NCI-H2196 treated with DMSO at 0.1 percent for 48 hours (cell line): ENCODE data around the gene TMEM205.
"Not testable (repeated sequence)": the region's sequence is repeated elsewhere in the genome, so short reads cannot be mapped to it uniquely, and the experiment has no call there.

Experiments
- DNase-seq: peaks from one replicate; lab custom pipeline; 2025; ENCODE audit not compliant: unreplicated experiment; lab: John Stamatoyannopoulos, UW

Gene TMEM205

DNA sequence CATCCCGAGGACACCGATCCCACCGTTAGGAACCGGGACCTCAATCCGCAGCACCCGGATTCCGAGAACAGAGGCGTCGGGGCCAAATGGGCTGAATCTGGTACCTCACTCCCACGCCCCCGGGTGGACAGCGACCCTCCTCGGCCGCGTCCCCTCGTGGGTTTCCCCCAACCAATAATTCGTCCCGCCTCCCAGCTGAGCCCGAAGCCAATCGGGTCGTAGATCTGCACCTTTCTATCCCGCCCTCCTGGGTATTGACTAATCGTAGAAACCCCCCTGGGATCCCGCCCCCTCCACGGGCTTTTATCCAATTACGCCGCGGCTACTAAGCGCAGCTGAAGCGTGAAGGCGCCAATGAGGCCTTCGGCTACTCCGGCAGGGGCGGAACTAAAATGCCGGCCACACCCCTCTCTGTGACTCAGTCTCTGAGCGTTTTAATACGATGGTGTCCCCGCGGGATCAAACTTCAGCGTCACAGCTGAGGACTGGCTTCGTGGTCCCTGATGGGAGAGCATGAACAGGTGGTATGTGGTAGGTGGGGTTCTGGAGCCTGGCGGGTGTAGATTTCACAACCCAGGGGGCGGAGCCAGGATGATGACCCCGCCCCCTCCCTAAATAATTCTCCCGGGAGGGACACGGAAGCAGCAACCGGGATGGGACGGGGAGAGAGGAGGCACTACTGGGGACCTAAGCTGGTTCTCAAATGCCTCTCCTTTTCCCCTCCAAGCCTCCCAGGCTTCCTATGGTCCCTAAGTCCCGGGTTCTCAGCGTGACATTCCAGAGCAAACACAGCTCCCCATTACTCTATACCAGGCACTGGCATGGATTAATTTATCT is at the start of gene TMEM205, which contains the start of gene CCDC159:
TSS of gene TMEM205 (minus strand) at position 165 of the 837 bp plus-strand sequence. CDS start 649 bp downstream, outside the sequence.
TSS of gene CCDC159 (plus strand) at position 416 of the 837 bp plus-strand sequence. CDS start at position 504, 88 bp downstream.
- peak; percentile 97 for DNase-seq

DNA sequence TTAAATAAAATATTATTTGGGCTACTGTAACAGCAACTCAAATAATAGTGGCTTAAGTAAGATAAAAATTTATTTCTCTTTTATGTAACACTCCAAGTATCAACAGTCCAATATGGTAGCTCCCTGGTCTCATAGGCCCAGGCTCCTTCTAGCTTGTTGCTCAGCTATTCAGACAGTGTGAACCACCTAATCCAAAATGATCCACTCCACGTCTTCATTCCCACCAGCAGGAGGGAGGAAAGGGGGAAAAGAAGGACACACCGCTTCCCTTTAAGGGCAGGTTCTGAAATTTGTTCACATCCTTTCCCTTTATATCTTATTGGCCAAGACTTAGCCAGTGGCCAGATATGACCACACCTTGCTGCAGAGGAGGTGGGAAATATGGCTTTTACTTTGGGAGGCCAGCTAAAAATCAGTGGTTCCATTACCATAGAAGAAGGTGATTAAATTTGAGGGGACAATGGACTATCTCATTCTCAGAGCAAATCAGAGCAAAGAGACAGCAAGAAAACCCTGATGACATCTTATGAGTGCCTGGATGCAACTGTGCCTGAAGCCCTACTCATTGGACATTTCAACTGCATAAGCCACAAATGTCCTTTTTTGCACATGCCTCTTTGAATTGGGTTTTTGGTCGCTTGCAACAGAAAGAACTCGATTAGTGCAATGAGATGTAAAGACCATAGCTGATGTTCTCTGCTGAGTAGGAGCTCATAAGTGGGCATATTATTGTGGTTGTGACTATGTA is 45.0 kb upstream of the TMEM205 start:
- DNase-seq = no peak

DNA sequence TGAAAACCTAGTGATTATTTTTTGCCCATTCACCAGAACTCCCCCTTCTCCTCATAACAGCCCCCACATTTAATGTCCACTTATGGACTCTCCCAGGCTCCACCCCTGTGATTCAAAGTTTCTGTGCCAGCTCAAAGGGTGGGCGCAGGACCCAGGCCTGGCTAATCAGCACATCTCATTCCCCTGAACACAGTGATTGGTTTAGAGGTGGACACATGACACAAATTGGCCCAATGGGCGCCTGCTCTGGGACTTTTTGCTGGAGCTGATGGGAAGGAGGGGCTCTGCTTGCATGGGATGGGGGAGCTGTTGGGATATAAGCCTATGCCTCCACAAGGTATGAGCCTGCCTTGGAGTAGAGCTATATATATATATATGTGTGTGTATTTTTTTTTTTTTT is 44.3 kb upstream of the TMEM205 start:
- DNase-seq = no peak

DNA sequence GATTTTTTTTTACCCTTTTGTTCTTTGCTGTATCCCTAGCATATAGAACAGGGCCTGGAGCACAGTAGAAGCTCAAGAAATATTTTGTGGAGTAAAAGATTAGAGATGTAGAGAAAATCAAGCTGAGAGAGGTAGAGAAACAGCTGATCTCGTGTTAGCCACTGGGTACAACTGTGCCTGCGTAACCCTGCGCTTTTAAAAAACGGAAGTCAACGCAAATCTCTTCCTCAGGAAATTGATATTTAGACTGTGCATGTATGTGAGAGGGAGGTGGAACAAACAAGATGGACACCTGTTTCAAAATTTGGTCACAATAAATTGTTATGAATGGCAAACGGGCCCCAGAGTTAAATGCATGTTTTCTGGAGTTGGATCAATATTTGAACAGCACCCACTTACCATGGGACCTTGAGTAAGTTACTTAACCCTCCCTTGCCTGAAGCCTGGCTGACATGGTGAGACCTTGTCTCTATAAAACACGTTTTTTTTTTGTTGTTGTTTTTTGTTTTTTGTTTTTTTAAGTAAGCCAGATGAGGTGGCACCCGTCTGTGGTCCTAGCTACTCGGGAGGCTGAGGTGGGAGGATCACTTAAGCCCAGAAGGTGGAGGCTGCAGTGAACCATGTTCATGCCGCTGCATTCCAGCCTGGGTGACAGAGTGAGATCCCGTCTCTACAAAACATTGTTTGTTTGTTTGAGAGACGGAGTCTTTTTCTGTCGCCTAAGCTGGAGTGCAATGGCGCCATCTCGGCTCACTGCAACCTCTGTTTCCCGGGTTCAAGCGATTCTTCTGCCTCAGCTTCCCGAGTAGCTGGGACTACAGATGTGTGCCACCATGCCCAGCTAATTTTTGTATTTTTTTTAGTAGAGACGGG is 41.3 kb upstream of the TMEM205 start:
- DNase-seq = no peak

DNA sequence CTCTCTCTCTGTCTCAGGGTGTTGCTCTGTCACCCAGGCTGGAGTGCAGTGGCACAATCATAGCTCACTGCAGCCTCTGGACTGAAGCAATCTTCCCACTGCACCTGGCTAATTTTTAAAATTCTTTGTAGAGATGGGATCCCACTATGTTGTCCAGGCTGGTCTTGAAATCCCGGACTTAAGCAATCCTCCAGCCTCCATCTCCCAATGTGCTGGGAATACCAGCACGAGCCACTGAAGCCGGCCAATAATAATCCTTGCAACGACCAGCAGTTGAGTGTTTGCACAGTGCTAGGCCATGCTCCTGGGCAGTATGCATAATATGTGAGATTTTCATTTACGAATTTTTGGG is 38.7 kb upstream of the TMEM205 start:
- DNase-seq = no peak

DNA sequence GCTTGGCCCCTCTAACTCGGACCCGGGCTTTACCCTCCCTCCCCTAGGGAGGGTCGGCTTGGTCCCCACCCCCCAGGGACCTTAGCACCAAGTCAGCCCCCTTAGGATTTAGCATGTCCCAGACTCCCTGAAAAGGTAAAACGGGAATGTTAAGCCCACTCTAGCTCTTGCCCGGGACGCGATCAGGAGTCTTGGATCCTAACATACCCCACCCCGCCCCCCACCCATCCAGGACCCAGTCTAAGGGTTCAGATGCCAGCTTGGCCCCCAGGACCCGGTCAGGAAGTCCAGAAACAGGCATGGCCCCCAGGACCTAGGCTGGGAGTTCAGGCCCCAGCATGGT is 37.6 kb upstream of the TMEM205 start:
- DNase-seq = no peak

DNA sequence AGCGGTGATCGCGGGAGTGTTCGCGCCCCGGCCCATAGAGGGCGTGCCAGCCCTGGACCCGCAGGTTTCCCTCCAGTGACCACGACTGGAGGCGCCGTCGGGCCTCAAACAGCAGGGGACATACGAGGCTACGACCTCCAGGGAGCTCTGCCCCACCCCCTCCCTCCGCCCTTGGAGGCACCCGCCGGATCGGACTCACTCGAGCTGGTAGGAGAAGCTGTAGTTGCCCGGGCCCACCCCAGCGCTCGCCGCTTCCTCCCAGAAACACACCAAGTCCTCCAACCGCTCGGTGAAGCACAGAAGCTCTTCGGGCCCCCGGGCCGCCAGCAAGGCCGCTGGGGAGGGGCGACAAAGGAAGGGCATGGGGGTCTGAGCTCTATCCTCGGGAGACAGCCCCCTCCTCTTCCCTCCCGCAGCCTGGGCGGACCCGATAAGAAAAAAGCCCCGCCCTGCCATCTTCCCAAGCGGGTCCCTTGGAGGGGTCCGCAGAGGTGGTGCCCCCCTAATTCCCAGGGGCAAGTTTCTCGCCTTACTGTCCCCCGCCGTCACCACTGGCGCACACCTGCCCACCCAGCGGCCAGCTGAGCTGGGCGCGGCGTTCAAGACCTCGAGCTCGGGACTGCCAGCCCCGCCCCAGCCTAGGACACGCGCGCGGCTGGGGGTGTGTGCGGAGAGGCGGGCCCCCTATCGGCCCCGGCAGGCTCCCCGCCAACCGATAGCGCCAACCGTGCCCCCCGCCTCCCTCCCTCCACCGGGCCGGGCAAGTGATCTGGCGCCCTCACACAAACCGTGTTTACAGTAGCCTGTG is 37.0 kb upstream of the TMEM205 start:
- DNase-seq = peak; percentile 40

DNA sequence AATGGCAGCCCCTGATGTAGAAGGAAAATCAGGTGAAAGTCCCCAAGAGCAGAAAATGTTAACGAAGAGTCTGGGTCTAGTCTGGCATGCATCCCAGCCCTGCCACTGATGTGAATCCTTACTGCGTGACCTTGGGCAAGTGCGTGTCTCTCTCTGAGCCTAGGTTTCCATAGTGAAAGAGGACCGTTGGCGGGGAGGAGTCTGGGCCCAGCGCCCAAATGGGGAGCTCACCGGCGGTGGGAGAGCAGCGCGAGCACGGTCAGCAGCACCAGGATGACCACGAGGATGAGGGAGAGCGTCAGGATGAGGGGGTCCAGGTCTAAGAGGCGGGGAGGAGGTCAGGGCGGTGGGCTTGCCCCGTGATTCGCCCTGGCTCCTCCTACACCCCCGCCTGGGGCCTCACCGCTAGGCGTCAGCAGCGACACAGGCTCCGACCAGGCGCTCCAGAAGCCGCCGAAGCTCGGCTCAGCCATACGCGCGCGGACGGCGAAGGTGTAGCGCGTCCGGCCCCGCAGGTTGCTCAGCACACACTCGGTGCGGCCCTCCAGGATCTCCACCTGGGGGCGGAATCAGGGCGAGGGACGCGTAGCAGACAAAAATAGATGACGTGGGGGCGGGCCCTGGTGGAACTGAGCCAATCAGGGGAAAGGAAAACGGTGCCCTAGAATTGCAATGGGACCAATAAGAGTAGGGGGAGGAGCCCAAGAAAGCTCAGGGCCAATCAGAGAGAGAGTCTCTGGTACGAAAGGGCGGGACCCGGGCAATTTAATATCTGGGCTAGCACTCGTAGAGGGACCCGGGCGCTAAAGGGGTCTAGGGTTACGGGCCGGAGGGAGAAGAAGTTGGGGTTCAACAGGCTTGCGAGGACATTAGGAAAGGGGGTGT is 34.8 kb upstream of the TMEM205 start:
- DNase-seq = peak; percentile 96

DNA sequence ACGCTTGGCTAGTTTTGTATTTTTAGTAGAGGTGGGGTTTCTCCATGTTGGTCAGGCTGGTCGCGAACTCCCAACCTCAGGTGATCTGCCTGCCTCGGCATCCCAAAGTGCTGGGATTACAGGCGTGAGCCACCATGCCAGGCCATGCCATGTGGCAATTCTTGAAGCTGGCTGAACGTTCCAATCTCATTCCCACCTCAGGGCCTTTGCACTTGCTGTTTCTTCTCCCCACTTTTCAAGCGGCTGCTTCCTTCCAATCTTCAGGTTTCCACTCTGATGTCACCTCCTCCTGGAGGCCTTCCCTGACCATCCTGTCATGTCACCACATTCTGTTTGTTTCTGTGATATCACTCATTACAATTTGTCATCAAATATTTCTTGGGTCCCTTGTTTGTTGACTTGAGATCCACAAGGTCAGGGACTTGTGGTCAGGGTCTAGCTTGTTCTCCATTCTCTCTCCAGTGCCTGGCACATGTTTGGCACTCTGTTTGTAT is 33.8 kb upstream of the TMEM205 start:
- no peak for DNase-seq

DNA sequence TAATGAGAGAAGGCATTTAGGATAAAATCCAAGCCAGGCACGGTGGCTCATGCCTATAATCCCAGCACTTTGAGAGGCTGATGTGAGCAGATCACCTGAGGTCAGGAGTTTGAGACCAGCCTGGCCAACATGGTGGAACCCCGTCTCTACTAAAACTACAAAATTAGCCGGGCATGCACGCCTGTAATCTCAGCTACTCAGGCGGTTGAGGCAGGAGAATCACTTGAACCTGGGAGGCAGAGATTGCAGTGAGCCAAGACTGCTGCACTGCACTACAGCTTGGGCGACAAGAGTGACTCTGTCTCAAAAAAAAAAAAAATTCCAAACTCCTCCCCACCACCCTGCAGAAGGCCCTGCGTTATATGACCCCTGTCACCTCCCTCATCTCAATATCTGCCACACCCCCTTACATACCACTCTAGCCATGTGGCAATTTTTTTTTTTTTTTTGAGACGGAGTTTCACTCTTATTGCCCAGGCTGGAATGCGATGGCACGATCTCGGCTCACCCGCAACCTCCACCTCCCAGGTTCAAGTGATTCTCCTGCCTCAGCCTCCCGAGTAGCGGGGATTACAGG is 33.3 kb upstream of the TMEM205 start:
- not testable (repeated sequence) for DNase-seq

DNA sequence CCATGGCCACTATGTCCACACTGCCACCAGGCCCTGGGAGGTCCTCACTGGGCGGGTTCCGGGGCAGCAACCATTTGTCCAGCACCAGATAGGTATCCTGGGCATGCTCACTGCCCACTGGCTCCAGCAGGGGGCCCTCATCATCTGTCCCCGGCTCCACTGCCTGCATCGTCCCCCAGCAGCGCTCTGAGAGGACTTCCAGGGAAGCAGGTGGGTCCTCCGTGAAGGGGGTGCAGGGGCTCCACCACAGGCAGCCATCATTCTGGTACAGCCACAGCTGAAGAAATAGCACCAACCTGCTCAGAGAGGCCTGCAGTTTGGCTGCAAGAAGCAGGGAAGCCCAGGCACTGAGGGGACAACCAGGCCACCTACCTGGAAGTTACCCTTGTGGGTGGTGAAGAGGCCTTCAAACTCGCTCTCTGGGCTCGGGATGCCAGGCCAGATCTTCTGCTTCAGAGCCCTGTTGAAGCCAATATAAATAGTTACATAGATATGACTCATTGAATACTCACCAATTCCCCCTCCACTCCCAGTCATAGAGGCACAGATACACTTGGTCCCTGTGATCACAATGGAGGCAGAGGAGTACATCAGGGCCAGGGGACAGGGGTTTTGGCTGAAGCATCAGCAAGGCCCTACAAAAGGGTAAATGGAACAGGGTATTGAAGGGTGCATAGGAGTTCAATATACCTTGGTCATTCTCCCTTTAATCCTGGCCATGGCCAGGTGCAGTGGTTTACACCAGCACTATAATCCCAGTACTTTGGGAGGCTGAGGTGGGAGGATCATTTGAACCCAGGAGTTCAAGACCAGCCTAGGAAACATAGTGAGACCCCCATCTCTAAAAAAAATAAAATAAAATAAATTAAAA is 32.5 kb upstream of the TMEM205 start:
- no peak for DNase-seq

DNA sequence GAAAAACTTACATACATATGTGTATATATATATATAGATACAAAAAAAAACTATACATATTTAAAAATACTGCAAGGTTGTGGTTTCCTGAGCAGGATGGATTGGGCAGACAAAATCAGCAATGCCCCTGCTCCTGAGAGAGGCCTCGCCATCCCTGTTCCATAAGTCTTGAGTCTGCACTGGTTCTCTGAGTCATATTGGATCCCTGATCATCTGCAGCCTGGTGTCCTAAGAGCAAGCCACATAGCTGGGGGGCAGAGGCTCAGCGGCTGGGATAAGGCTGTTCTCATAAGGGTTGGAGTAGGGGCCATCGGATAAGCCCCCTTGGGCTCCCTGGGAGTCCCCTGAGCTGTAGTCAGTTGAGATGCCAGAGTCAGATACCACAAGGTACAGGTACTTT is 31.7 kb upstream of the TMEM205 start:
- no peak for DNase-seq

DNA sequence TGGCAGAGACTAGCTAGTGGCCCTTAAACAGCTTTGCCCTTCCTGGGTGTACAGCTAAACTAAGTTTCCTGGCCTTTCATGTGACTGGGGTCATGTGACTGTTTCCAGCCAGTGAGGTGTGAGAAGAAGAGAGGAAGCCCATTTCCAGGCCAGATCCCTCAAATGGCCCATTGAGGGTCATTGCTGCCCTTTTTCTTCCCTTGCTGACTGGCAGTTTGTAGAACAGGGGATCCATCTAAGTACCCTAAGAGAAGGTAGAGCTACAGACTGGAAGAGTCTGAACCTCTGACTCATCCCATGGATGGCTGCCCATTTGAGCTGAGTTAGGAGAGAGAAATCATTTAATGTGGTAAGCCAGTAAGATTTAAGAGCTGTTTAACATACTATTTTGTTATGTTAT is 31.2 kb upstream of the TMEM205 start:
- DNase-seq = no peak

DNA sequence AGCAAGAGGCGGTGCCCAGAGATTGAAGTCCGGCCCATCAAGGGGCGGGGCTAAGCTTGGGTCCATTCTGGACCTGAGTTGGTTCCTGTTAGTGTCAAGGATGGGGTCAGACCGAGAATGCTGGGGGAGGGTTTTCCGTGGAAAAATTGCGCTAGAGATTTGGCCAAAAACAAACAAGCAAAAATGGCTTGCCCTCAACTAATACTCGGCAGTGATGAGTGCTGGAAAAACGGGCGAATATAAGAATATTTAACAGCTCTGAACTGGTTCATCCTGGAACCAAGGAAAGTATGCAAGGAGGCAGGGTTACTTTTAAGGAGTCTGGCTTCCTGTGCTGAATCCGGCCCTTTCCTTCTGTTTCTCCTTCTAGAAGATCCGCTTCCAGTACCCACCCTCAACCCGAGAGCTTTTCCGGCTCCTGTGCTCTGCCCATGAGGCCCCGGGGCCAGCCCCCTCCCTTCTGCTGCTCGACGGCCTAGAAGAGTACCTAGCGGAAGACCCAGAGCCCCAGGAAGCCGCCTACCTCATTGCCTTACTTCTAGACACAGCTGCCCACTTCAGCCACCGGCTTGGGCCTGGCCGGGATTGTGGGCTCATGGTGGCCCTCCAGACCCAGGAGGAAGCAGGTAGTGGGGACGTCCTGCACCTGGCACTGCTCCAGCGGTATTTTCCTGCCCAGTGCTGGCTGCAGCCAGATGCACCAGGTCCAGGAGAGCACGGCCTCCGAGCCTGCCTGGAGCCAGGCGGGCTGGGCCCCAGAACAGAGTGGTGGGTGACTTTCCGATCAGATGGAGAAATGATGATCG is 29.3 kb upstream of the TMEM205 start:
- DNase-seq = peak; percentile 45

DNA sequence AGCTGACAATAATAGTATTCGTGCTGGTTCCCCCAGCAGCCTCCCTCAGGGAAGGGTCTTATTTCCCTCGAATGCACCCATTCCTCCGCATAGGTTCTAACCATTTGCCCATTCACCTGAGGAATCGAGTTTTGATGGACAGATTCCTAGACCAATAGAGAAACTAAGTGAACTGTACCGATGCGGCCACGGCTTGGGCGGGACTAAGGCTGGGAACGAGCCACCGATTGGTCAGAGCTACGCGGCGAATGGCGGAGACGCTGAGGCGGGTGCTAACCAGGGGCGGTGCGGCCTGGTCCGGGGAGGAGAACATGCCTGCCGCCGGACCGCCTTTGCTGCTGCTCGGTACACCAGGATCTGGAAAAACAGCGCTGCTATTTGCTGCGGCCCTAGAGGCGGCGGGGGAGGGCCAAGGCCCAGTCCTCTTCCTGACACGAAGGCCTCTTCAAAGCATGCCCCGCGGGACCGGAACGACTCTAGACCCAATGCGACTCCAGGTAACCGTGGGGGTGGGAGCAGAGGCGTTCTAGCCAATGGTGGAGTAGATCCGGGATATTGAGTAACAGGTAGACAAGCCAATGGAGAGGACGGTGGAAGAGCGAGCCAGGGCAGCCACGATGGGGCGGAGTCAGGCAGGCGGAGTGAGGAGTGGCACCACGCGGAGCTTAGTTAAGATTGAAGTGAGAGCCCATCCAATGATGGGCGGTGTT is 28.5 kb upstream of the TMEM205 start, which contains the start of gene SWSAP1:
TSS of gene SWSAP1 (plus strand) at position 234 of the 710 bp plus-strand sequence. CDS start at position 249, 15 bp downstream.
- peak; percentile 100 for DNase-seq

DNA sequence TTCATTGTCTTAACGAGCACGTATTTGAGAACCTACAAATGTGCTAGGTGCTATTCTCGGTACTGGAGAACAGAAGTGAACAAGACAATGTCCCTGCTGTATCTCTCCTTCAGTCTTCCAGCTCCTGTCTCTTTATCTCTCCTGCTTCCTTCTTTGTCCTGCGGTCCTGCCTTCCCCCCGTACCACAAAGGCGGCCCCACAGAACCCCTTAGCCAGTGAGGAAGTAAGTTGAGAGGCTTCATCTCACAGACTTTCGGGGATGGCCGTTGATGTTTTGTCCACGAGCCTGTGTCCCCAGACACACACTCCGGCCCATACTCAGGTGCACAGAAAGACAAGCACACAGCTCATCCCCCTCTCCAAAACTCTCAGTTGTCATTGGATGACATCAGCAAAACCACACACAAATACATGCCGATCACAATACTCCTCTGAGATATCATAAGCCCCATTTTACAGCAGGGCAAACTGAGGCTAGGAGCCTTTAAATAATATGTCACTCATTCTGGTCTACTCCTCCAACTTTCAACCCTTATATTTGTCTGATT is 27.9 kb upstream of the TMEM205 start:
- DNase-seq = no peak
